Heart left ventricle (tissue), 16 donors: ENCODE data around the gene IGFBP2. TPM values are rescaled to one million over a fixed set of nuclear protein-coding genes. Genes with fewer than 3 reads are reported as not detected.

Experiments
- ATAC-seq, 4 donors: fragments of 200-7000 bp; cut with Tn5 transposase; one replicate each; pipeline ENCODE4 v1.9.1; 2020 to 2022; ENCODE audit warnings: moderate library complexity in 4 of 4, mild to moderate bottlenecking in 3 of 4, moderate number of reproducible peaks in 1 of 4
- DNase-seq, 5 donors: peaks; one replicate each; pipeline ENCODE4 v3.0.0-alpha.2; 2020
- H3K27ac ChIP-seq, 12 donors: fragments of 200-600 bp; sonication (generic) in 4 of 12; one replicate each; pipeline versions ENCODE4 v1.5.0 to v1.8.0; 2016 to 2022; ENCODE audit warnings: mild to moderate bottlenecking in 2 of 12
- H3K27me3 ChIP-seq, 9 donors: fragments of 200-600 bp; sonication (generic) in 2 of 9; one replicate each; pipeline versions ENCODE4 v1.5.1 to v1.8.0; 2016 to 2022; ENCODE audit warnings: mild to moderate bottlenecking in 3 of 9
- H3K36me3 ChIP-seq, 9 donors: fragments of 200-600 bp; sonication (generic) in 2 of 9; one replicate each; pipeline versions ENCODE4 v1.5.0 to v1.8.0; 2018 to 2022; ENCODE audit warnings: mild to moderate bottlenecking in 2 of 9
- H3K4me1 ChIP-seq, 12 donors: fragments of 200-600 bp; sonication (generic) in 4 of 12; one replicate each; pipeline versions ENCODE4 v1.5.0 to v1.8.0; 2016 to 2022; ENCODE audit warnings: mild to moderate bottlenecking in 3 of 12
- H3K4me3 ChIP-seq, 12 donors: fragments of 200-600 bp; sonication (generic) in 4 of 12; one replicate each; pipeline versions ENCODE4 v1.5.0 to v1.8.0; 2017 to 2022; ENCODE audit warnings: mild to moderate bottlenecking in 9 of 12, moderate library complexity in 4 of 12
- H3K9me3 ChIP-seq, 12 donors: fragments of 200-600 bp; sonication (generic) in 4 of 12; one replicate each; pipeline versions ENCODE4 v1.5.0 to v1.8.0; 2016 to 2022; ENCODE audit warnings: mild to moderate bottlenecking in 1 of 12
- CTCF ChIP-seq, 12 donors: fragments of 200-600 bp; sonication (generic) in 4 of 12; IDR thresholded peaks; one replicate each; pipeline versions ENCODE4 v1.5.0 to v1.8.0; 2018 to 2022; ENCODE audit warnings: antibody characterized with exemption in 12 of 12, mild to moderate bottlenecking in 5 of 12
- POLR2A ChIP-seq, 2 donors: fragments of 450-650 bp; IDR thresholded peaks; one replicate each; pipeline ENCODE4 v1.6.1; 2017; ENCODE audit warnings: antibody characterized with exemption in 2 of 2, mild to moderate bottlenecking in 2 of 2, moderate library complexity in 2 of 2
- WGBS, 4 donors: extraction: QIAGEN DNeasy Blood & Tissue Kit in 2 of 4; methylation state at CpG; one replicate each; pipeline versions ENCODE4 v1.1.5 to v1.1.7; 2013 to 2018; 5-methylcytosine and 5-hydroxymethylcytosine counted together
- intact Hi-C, 10 donors: fragments of 100-400 bp; cut with DNase I; formaldehyde crosslinking; loops; one replicate each; pipeline versions ENCODE4 v1.11.1 to v1.14.2; 2022
- polyA plus RNA-seq, 2 donors: library from polyadenylated mRNA; stranded (reverse); fragments of 200-250 nt; gene quantifications; one replicate each; pipeline ENCODE4 v1.2.3, GENCODE V29; 2013
- total RNA-seq, 9 donors: library from RNA; depleted of rRNA in 2 of 9; stranded (reverse); fragments of >200 nt in 2 of 9; fragmentation: NEBNext Ultra II Directional in 3 of 9; extraction: Animal tissue kit (Norgen Biotek cat#: 25700) in 3 of 9; gene quantifications; one replicate each; pipeline versions ENCODE4 v1.1.0 to v1.2.4, GENCODE V29; 2016 to 2023
- donor health status: ischemic (EF 13 %, LVEDD 7.1; RV severe dilation, severe dysfunction).
- donor health status: healthy with polysubstance abuse.
- donor health status: DM: no; HTN: yes; CAD: no.
- donor health status: DM: no; HTN: no; CAD: no.
- donor health status: ischemic (EF 25% LVEDD 6.9; RV normal size, moderate dysfunction).
- donor health status: ischemic (EF 25% LVEDD 5.7; RV mildly dilated, moderate dysfunction).
- donor health status: healthy.
- donor health status: DM: yes; HTN: yes; CAD: no.
- donor health status: ischemic (EF 35%, LVEDD 5.7; RV mildly dilated, moderate dysfunction).
- donor health status: nonischemic (EF 11% LVEDD 7.7; RV severe dilation, severe dysfunction).
- donor health status: DM: yes; HTN: yes; CAD: no.
- donor health status: PGD.
- donor health status: ischemic (EF 29% LVEDD 5.4; RV normal size, mild dysfunction).
- donor health status: nonischemic (EF 23%, LVEDD 6.1; RV moderate dilation, normal function).

IGFBP2 gene
- total and polyA plus RNA-seq, 11 donors: 57.2 to 326 (median 113) TPM

- TF ChIP-seq POLR2A (IDR thresholded peaks at IDR 0.05): no peak
- no peak for TF ChIP-seq CTCF (IDR thresholded peaks at IDR 0.05)
- no peak overlapping the region for H3K27ac ChIP-seq
- DNase-seq: no peak
- H3K36me3 ChIP-seq: no peaks in the 10 kb centered on the region
- no peaks in the 10 kb centered on the region for H3K9me3 ChIP-seq
- intact Hi-C loops: no loop called here
- H3K4me3 ChIP-seq: no peak overlapping the region
- no peak for ATAC-seq
- H3K27me3 ChIP-seq: no peaks in the 10 kb centered on the region
- peaks cover 0 to 33% (median 9%) of the 10 kb centered on the region in 12 donors for H3K4me1 ChIP-seq
- WGBS, 4 donors: 71 to 79% (median 75%) methylated on average over 4 of the region's 4 CpGs
Observed at GRCh38 chr2:216652566-216652965, 19.3 kb downstream of the IGFBP2 start.

GRCh38 chr2:216653093-216653799 lies 20.0 kb downstream of the IGFBP2 start:
- WGBS, 4 donors: 92 to 96% (median 94%) methylated on average over 4 of the region's 4 CpGs
- H3K9me3 ChIP-seq: no peaks in the 10 kb centered on the region
- intact Hi-C loops: no loop called here
- peaks cover 0 to 33% (median 9%) of the 10 kb centered on the region in 12 donors for H3K4me1 ChIP-seq
- H3K36me3 ChIP-seq: no peaks in the 10 kb centered on the region
- H3K27ac ChIP-seq: no peak overlapping the region
- no peak for DNase-seq
- no peak for TF ChIP-seq POLR2A (IDR thresholded peaks at IDR 0.05)
- TF ChIP-seq CTCF (IDR thresholded peaks at IDR 0.05): no peak
- H3K4me3 ChIP-seq: no peak overlapping the region
- H3K27me3 ChIP-seq: no peaks in the 10 kb centered on the region
- no peak for ATAC-seq

- no peak for DNase-seq
- Histone ChIP-seq H3K27me3 (no peaks in the 10 kb centered on the region), H3K27ac (no peak overlapping the region), H3K4me1 (peaks cover 0 to 33% (median 9%) of the 10 kb centered on the region in 12 donors), H3K36me3 (no peaks in the 10 kb centered on the region), H3K9me3 (no peaks in the 10 kb centered on the region), H3K4me3 (no peak overlapping the region)
- intact Hi-C loops: no loop called here
- TF ChIP-seq POLR2A (IDR thresholded peaks at IDR 0.05) (no peak), CTCF (IDR thresholded peaks at IDR 0.05) (no peak)
- 65 to 78% (median 74%) methylated on average over 2 of the region's 2 CpGs for WGBS, 4 donors
- no peak for ATAC-seq
Observed at GRCh38 chr2:216653931-216654365, 20.7 kb downstream of the IGFBP2 start.

- ATAC-seq: no peak
- TF ChIP-seq POLR2A (IDR thresholded peaks at IDR 0.05) (no peak), CTCF (IDR thresholded peaks at IDR 0.05) (no peak)
- Histone ChIP-seq H3K9me3 (no peaks in the 10 kb centered on the region), H3K36me3 (no peaks in the 10 kb centered on the region), H3K4me1 (peaks cover 0 to 28% (median 7%) of the 10 kb centered on the region in 12 donors), H3K27me3 (no peaks in the 10 kb centered on the region), H3K27ac (no peak overlapping the region), H3K4me3 (no peak overlapping the region)
- 49 to 82% (median 70%) methylated on average over 2 of the region's 2 CpGs for WGBS, 4 donors
- DNase-seq: no peak
- intact Hi-C loops: loop anchor here in 1 of 10 donors (5.0 kb wide), 1 partner anchor 52 kb away; no protein-coding TSS in a partner anchor
Observed at GRCh38 chr2:216654528-216655052, 21.4 kb downstream of the IGFBP2 start.
